GM10266 (cell line): ENCODE results near the gene TMEM250.

ENCODE experiments used
- DNase-seq: peaks from one replicate; pipeline ENCODE4 v3.0.0; 2012; ENCODE audit errors: extremely low spot score
- TF ChIP-seq, protein P1 (sequence below): IDR thresholded peaks from 2 replicates; pipeline ENCODE4 v1.5.1; 2012; ENCODE audit warnings: mild to moderate bottlenecking, low read depth; ENCODE audit not compliant: control insufficient read depth, insufficient read depth; ENCODE audit errors: missing control alignments

TMEM250 gene

DNA sequence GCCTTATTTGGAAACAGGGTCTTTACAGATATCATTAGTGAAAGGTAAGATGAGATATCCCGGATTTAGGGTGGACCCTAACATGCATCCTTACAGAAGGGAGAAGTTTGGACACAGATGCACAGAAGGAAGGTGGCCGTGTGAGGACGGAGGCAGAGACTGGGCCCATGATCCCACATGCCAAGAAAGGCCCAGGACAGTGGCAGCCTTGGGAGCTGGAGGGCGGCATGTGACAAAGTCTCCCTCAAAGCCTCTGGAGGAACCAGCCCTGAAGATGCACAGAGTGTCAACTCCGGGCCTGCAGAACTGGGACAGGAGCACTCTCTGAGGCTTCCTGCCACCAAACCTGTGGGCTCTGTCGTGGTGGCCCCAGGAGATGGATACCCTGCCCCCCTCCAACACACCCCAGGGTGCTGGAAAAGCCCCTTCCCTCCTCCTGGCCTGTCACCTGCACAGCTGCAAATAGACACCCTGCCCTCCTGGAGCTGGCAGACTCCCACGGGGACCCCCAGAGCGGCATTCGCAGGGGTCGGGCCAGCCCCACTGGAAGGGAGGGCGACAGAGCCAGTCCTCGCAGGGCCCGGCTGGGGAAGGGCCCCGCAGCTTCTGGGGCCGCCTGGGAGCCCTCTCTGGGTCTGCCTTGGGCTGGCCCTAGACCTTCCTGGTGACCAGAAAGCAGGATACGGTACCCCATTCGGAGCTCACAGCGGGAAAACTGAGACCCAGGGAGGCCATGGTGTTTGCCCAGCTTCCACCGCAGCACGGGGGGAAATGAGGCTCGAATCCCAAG is 31.5 kb downstream of the TMEM250 start:
- no peak for DNase-seq
- TF ChIP-seq, protein P1, sequence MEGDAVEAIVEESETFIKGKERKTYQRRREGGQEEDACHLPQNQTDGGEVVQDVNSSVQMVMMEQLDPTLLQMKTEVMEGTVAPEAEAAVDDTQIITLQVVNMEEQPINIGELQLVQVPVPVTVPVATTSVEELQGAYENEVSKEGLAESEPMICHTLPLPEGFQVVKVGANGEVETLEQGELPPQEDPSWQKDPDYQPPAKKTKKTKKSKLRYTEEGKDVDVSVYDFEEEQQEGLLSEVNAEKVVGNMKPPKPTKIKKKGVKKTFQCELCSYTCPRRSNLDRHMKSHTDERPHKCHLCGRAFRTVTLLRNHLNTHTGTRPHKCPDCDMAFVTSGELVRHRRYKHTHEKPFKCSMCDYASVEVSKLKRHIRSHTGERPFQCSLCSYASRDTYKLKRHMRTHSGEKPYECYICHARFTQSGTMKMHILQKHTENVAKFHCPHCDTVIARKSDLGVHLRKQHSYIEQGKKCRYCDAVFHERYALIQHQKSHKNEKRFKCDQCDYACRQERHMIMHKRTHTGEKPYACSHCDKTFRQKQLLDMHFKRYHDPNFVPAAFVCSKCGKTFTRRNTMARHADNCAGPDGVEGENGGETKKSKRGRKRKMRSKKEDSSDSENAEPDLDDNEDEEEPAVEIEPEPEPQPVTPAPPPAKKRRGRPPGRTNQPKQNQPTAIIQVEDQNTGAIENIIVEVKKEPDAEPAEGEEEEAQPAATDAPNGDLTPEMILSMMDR: no peak

DNA sequence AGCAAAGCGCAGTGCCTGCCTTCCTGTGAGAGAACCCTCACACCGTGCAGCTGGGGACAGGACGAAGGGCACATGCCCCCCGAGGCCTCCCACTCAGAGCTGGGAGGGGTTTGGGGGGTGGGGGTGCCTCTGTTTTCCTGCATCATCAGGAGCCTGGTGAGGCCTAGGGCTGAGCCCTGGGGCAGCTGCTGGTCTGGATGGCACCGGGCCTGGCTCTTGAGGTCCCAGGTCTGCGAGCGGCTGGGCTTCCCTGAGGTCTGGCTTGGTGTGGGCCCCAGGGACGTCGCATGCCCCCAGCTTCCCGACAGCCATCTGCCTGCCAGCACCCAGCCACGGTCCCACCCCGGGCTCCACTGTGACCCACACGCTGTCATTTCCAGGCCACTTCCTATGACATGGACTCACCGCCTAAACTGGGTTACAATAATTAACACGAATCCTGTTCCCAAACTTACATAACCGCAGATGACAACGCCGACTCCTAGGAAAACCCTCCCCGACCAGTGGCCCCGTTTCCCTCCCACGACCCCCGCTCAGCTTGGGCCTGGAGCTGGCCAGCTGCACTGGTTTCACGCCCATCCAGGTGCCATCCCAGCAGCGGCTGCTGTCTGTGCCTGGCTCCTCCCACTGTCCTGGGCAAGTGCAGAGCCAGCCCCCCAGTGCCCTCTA is 32.3 kb downstream of the TMEM250 start:
- no peak for DNase-seq
- TF ChIP-seq, protein P1: no peak

DNA sequence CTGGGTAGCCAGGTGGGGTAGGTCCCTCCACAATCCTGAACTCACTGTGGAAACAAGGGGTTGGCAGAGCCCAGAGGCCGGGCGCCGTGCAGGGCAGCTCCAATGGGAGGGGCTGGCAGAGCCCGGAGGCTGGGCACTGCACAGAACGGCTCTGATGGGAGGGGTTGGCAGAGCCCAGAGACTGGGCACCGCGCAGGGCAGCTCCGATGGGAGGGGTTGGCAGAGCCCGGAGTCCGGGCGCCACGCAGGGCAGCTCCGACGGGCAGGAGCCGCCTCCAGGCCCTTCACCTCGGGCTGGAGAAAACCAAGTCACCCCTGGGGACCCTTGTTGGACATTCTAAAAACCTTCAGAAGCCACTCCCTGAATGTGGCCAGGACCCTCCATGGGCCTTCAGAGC is 32.9 kb downstream of the TMEM250 start:
- no peak for DNase-seq
- TF ChIP-seq, protein P1: no peak

DNA sequence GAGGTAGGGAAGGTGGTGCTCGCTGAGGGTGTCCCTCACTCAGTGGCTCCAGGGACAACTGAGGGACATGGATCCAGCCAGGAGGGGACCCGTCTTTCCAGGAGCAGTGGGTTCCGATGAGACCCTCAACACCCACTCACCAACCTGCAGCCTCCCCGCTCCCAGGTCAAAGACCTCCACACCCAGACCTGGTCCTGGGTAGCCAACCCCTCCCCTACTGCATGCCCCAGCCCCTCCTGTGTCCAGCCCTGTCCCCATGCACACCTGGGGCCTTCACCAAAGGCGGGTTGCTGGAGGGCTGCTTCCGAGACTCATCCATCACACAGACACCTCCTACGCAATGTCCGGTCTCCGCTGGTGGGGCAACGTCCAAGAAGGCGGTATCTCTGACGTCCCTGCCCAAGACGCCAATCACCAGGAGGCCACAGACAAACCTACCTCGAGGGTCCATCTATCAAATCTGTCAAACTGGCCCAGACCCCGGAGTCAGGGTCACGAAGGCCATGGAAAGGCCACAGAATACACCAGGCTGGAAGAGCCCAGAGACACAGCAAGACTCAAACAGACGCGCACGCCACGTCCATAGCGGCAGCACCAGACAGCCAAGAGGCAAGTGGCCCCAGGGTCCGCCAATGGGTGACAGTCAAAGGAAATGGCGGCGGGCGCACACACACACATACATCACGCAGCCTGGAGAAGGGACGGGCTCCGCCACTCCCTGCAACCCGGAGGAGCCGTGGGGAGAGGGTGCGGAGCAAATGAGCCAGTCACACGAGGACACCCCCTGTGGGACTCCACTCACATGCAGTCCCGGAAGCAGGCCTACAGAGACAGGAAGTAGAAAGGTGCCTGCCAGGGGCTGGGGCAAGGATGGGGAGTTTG is 34.4 kb downstream of the TMEM250 start:
- no peak for DNase-seq
- TF ChIP-seq, protein P1: no peak

DNA sequence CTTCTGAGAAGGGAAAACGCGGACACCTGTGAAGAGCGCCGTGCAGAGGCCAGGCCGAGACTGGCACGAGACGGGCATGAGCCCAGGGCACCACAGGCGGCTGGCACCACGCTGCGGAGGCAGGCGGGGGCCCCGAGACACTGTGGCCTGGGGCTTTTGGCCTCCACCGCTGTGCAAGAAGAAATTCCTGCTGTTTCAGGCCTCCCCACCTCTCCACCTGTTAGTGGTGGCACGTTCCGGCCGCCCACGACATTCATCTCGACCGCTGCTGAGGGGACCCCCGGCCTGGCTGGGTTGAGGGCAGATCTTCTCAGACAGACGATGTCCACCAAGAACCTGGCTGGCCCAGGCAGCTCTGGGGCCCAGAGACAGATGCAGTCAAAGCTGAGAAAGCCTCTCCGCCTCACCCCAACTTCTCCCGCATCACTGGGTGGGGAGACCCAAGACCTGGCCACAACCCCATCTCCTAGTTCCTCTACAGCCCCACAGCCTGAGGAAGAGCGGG is 35.1 kb downstream of the TMEM250 start:
- TF ChIP-seq, protein P1: no peak
- no peak for DNase-seq

DNA sequence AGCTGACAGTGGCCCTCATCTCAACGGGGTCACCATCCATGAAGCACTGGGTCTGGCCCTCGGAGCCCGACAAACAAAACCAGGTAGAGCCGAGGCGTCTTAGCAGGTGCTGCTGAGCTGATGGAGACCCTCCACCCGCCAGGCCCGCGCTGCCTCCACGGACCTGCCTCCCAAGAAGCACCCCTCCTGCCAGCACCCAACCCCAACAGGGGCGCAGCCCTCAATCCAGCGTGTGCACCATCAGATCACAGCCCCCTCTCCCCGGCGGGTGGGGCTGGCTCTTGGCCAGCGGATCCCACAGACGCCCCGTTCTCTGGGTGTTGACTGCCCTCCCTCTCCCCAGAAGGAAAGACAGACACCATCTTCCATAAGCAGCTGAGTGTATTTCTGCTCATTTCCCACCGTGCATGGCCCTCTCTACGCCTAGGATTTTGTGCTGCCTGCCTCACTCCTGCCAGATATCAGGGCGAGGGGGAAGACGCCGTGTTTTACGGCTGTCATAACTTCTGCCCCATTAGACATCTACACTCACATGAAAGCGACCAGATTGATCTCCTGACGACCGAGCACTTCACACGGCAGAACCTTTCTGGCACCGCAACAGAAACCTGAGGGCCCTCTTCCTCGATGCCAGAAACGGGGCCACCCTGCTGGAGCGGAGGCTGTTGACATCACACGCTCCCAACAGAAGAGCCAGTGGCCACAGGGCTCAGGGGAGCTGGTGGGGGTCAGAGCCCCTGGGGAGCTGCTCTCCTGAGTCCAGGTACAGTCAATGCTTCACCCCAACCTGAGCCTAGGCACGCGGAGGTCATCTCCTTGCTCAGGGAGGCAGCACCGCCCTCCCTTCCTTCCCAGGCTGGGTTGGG is 35.9 kb downstream of the TMEM250 start:
- TF ChIP-seq, protein P1: no peak
- no peak for DNase-seq
